HCT116 (cell line): Measurements from ENCODE around the gene MEAK7.

Experiments used
- CEBPB ChIP-seq: IDR thresholded peaks from 2 replicates; pipeline ENCODE4 v1.6.1; 2012; ENCODE audit warnings: low read depth
- EZH2 ChIP-seq: fragments of 200-600 bp; sonication (generic); IDR thresholded peaks from 2 replicates; pipeline ENCODE4 v1.6.1; 2017; ENCODE audit warnings: antibody characterized with exemption, mixed run types
- POLR2AphosphoS5 ChIP-seq: IDR thresholded peaks from 2 replicates; pipeline ENCODE4 v1.6.1; 2011; ENCODE audit warnings: mild to moderate bottlenecking, low read depth, low read length, moderate library complexity
- ZFX ChIP-seq: fragments of 450-650 bp; IDR thresholded peaks from 2 replicates; pipeline ENCODE4 v1.6.1; 2017
- TF ChIP-seq, protein P1 (sequence below), 3 experiments: fragments of 200-600 bp in 1 of 3; sonication (generic) in 1 of 3; IDR thresholded peaks in 2 of 3; conservative IDR thresholded peaks in 1 of 3; 2 replicates each; pipeline ENCODE4 v1.5.1; 2012 to 2017; ENCODE audit warnings: low read depth in 2 of 3, low read length in 2 of 3, antibody characterized with exemption in 1 of 3, borderline replicate concordance in 1 of 3, control low read depth in 1 of 3, mild to moderate bottlenecking in 1 of 3, mixed read lengths in 1 of 3, mixed run types in 1 of 3, moderate library complexity in 1 of 3; ENCODE audit not compliant: insufficient read depth in 1 of 3

DNA sequence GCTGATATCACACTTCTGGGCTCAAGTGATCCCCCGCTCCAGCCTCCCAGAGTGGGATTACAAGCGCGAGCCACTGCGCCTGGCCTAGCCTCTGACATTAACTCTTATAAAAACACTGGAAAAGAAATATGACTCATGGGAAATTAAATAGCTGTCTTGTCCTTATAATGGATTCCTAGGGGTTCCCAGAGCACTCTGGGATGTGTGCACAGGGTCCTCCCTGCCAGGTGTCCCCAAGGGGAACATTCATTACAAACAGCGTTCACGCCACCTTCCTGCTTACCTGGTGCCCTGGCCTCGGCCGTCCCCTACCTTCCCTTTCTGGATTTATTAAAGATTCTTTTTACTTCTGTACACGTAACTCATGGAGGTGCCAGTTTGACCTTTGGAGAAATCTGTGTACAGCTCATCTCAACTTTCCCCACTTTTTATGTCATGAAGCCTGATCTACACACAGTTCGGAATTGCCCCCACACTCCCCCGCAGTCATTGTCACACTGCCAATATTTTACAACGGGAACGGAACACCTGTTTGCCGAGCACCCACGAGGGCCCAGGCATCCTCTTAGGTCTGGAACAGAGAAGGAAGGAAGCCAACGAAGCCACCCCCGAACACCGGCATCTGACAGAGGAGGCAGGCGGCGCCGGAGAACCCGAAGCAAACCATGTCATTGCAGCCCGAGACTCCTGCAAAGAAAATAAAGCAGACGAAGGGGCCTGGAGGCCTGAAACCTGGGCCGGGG lies 39.7 kb upstream of the MEAK7 start:
- TF ChIP-seq EZH2, result no peak
- TF ChIP-seq, protein P1, sequence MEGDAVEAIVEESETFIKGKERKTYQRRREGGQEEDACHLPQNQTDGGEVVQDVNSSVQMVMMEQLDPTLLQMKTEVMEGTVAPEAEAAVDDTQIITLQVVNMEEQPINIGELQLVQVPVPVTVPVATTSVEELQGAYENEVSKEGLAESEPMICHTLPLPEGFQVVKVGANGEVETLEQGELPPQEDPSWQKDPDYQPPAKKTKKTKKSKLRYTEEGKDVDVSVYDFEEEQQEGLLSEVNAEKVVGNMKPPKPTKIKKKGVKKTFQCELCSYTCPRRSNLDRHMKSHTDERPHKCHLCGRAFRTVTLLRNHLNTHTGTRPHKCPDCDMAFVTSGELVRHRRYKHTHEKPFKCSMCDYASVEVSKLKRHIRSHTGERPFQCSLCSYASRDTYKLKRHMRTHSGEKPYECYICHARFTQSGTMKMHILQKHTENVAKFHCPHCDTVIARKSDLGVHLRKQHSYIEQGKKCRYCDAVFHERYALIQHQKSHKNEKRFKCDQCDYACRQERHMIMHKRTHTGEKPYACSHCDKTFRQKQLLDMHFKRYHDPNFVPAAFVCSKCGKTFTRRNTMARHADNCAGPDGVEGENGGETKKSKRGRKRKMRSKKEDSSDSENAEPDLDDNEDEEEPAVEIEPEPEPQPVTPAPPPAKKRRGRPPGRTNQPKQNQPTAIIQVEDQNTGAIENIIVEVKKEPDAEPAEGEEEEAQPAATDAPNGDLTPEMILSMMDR (IDR thresholded peaks at IDR 0.05 in 2 of 3, conservative IDR thresholded peaks at IDR 0.05 in 1 of 3; ENCODE audit: borderline replicate concordance in 1 of 3, insufficient read depth in 1 of 3, low read depth in 2 of 3, low read length in 2 of 3), result no peak
- no peak for TF ChIP-seq CEBPB
- no peak for TF ChIP-seq ZFX
- TF ChIP-seq POLR2AphosphoS5, result no peak
